K562 (cell line): ENCODE measurements around the gene KISS1R. TPM values are rescaled to one million over a fixed set of nuclear protein-coding genes. Genes with fewer than 3 reads are reported as not detected.

Experiments
- ATF1 ChIP-seq, 2 experiments: fragments of 450-650 bp in 1 of 2; IDR thresholded peaks; 2 replicates each; pipeline ENCODE4 v1.6.1; 2016; ENCODE audit warnings: missing compliant biosample characterization in 1 of 2, missing genetic modification characterization in 1 of 2
- BRD9 ChIP-seq: fragments of 450-650 bp; IDR thresholded peaks from 2 replicates; pipeline ENCODE4 v1.6.1; 2018; ENCODE audit warnings: low read depth; ENCODE audit not compliant: partially characterized antibody
- FOXK2 ChIP-seq, 2 experiments: fragments of 450-650 bp; IDR thresholded peaks in 1 of 2; conservative IDR thresholded peaks in 1 of 2; 2 replicates each; pipeline ENCODE4 v1.6.1; 2016; ENCODE audit warnings: low read depth in 2 of 2, mild to moderate bottlenecking in 1 of 2
- FOXP1 ChIP-seq: sonication (generic); formaldehyde crosslinking; IDR thresholded peaks from 2 replicates; pipeline ENCODE4 v1.8.0; 2022; ENCODE audit warnings: mild to moderate bottlenecking, missing genetic modification reagents
- HNRNPLL ChIP-seq: fragments of 200-400 bp; formaldehyde crosslinking; IDR thresholded peaks from 2 replicates; pipeline ENCODE4 v1.6.1; 2017; ENCODE audit warnings: low read length, low read depth, mild to moderate bottlenecking; ENCODE audit not compliant: poor library complexity, severe bottlenecking
- MEIS2 ChIP-seq: fragments of 450-650 bp; IDR thresholded peaks from 2 replicates; pipeline ENCODE4 v1.6.1; 2014; ENCODE audit warnings: mild to moderate bottlenecking; ENCODE audit not compliant: partially characterized antibody
- MTA3 ChIP-seq: fragments of 450-650 bp; formaldehyde crosslinking; IDR thresholded peaks from 2 replicates; pipeline ENCODE4 v1.6.1; 2017; ENCODE audit warnings: mild to moderate bottlenecking, borderline replicate concordance
- NRF1 ChIP-seq, 2 experiments: fragments of 450-650 bp; IDR thresholded peaks in 1 of 2; conservative IDR thresholded peaks in 1 of 2; 2 replicates each; pipeline ENCODE4 v1.6.1; 2014; ENCODE audit warnings: mild to moderate bottlenecking in 2 of 2
- POLR2AphosphoS5 ChIP-seq: IDR thresholded peaks from 2 replicates; pipeline ENCODE4 v1.6.1; 2011; ENCODE audit warnings: mild to moderate bottlenecking, low read depth, low read length, moderate library complexity; ENCODE audit not compliant: control insufficient read depth, insufficient read depth
- POU5F1 ChIP-seq: fragments of 150-350 bp; IDR thresholded peaks from 2 replicates; pipeline ENCODE4 v1.6.1; 2014; ENCODE audit warnings: borderline replicate concordance, low read length, low read depth, mild to moderate bottlenecking; ENCODE audit not compliant: partially characterized antibody
- ZBTB7A ChIP-seq: IDR thresholded peaks from 2 replicates; pipeline ENCODE4 v1.6.1; 2011; ENCODE audit warnings: low read depth, mild to moderate bottlenecking, low read length, moderate library complexity, borderline replicate concordance; ENCODE audit not compliant: control insufficient read depth
- ZBTB8A ChIP-seq: fragments of 450-650 bp; IDR thresholded peaks from 2 replicates; pipeline ENCODE4 v1.6.1; 2018; ENCODE audit warnings: mild to moderate bottlenecking, moderate library complexity; ENCODE audit not compliant: partially characterized antibody
- ZFP1 ChIP-seq: fragments of 450-650 bp; formaldehyde crosslinking; IDR thresholded peaks from 2 replicates; pipeline ENCODE4 v1.4.0; 2020; ENCODE audit warnings: mild to moderate bottlenecking, mixed read lengths
- ZNF140 ChIP-seq: fragments of 250-450 bp; sonication (Bioruptor Pico); IDR thresholded peaks from 2 replicates; pipeline ENCODE4 v1.8.0; 2021; ENCODE audit warnings: moderate library complexity, mild to moderate bottlenecking, inconsistent platforms
- ZNF143 ChIP-seq: sonication (generic); formaldehyde crosslinking; IDR thresholded peaks from 2 replicates; pipeline ENCODE4 v1.9.0; 2022; ENCODE audit warnings: mild to moderate bottlenecking, missing genetic modification reagents
- ZNF830 ChIP-seq: fragments of 250-450 bp; sonication (Bioruptor Pico); IDR thresholded peaks from 2 replicates; pipeline ENCODE4 v1.5.0; 2021; ENCODE audit warnings: mild to moderate bottlenecking
- polyA plus RNA-seq, 8 experiments: library from polyadenylated mRNA; depleted of rRNA in 4 of 8; stranded (reverse) in 5 of 8; unstranded in 3 of 8; fragments of >200 nt; fragmentation: Nextera tagmentation in 2 of 8; fragmentation: Illumina TruSeq in 1 of 8; extraction: Ambion mirVana in 2 of 8; extraction: Trizol in 1 of 8; gene quantifications; 2 replicates each; pipeline versions ENCODE4 v1.2.1 to v1.2.3, GENCODE V29; 2011 to 2014; ENCODE audit warnings: inconsistent platforms in 1 of 8, missing spikeins in 1 of 8
- total RNA-seq, 7 experiments: library from RNA; depleted of rRNA in 6 of 7; stranded (reverse); fragments of >200 nt in 6 of 7; fragmentation: Illumina TruSeq in 2 of 7; extraction: Trizol in 2 of 7; gene quantifications; 2 replicates each; pipeline versions ENCODE4 v1.2.1 to v1.2.3, GENCODE V29; 2011 to 2021; ENCODE audit warnings: low replicate concordance in 1 of 7
- TF ChIP-seq, protein P1 (sequence below): fragments of 250-450 bp; sonication (Bioruptor Pico); IDR thresholded peaks from 2 replicates; pipeline ENCODE4 v1.5.0; 2021; ENCODE audit warnings: mild to moderate bottlenecking, moderate library complexity
- TF ChIP-seq, protein P2 (sequence below): fragments of 250-450 bp; sonication (Bioruptor Pico); IDR thresholded peaks from 2 replicates; pipeline ENCODE4 v1.5.0; 2022; ENCODE audit warnings: mild to moderate bottlenecking
- TF ChIP-seq, protein P3 (sequence below): fragments of 250-450 bp; sonication (Bioruptor Pico); IDR thresholded peaks from 2 replicates; pipeline ENCODE4 v1.9.0; 2021; ENCODE audit warnings: mild to moderate bottlenecking, inconsistent platforms

The KISS1R gene
- total and polyA plus RNA-seq, 9 of the 15 experiments (the other 6 are each of a cell fraction or from before 2014, with no cell fraction given) = 0.37 to 39.4 (median 2.0) TPM

DNA sequence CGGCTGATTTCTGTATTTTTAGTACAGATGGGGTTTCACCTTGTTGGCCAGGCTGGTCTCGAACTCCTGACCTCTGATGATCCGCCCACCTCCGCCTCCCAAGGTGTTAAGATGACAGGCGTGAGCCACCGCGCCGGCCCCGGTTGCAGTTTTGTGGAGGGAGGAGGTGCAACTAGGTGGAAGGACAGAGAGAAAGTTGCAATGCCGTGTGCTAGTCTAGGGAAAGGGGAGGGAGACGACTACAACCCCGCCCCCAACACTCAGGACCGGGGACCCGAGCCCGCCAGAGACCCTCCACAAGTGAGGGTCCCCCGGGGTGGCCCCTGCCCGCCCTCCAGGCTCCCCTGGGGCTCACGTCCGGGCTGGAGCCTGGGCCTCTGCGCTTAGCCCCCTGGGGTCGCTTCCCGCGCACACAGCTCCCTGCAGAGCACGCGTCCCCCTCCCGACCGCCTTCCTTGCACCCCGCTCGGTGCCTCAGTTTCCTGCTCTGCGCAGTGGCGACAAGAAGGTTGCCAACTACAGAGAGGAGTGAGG lies 7.5 kb downstream of the KISS1R start (continued):
- TF ChIP-seq MTA3 (no peak), POU5F1 (no peak), HNRNPLL (no peak), ATF1 (CRISPR knock-in tag; IDR thresholded peaks at IDR 0.05) (no peak), ATF1 (tag; IDR thresholded peaks at IDR 0.05) (no peak), ZNF830 (CRISPR knock-in tag) (no peak), ZBTB8A (no peak), ZNF143 (CRISPR knock-in tag) (no peak), BRD9 (no peak), FOXK2 (conservative IDR thresholded peaks at IDR 0.05 in 1 of 2, IDR thresholded peaks at IDR 0.05 in 1 of 2; ENCODE audit: low read depth in 2 of 2) (no peak), ZNF140 (CRISPR knock-in tag) (no peak), FOXP1 (CRISPR knock-in tag) (no peak), ZFP1 (no peak), NRF1 (conservative IDR thresholded peaks at IDR 0.05 in 1 of 2, IDR thresholded peaks at IDR 0.05 in 1 of 2) (peak; percentile 46 to 53; a peak in 3 of 4 replicates), POLR2AphosphoS5 (peak; percentile 25; the same call in 1 of the 2 replicates), MEIS2 (no peak), ZBTB7A (peak; percentile 77)
- TF ChIP-seq, protein P1, sequence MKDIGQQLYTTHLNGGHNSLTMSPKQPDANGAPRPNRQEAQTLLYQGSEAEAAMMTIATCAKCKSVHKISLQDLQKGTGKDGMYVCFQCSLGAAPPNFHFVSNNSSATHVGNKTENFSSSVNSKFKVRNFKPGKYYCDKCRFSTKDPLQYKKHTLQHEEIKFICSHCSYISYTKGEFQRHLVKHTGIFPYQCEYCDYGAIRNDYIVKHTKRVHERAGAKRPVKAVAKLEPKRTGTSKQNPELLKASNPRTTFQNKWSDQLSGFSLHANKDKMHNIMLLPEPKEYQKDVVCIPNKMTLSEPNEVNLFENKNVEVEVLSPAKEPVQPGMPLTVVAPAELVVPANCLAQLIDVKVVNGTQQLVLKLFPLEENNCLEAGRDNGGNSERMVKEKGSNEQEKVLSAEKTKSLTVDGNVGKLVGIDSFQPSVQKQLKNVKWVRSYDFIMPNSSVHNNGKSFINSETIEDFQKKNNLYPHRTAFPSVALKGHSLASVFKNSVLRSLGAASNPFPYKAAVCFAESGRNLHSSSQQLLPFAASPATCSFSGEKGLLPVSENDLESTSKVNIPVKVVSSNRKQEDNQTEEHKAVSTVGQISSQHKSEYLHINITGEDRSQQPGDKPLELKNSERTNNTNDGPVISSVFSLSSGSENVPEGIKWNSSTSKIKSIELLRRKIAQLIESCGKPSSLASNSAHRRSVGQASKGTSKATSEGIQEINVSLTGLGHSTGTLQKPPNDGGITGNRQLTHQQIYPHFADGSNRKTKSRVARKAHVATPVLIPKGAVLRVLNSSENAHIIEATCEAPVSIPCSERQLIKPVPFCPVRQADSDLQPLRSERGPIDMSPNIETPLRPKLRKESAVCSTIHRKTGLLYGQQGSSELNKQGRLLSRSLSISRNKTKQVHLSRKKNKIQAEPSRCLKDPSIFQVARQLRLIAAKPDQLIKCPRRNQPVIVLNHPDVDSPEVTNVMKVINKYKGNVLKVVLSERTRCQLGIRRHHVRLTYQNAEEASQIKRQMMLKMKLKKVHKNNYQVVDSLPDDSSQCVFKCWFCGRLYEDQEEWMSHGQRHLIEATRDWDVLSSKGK = no peak
- TF ChIP-seq, protein P2, sequence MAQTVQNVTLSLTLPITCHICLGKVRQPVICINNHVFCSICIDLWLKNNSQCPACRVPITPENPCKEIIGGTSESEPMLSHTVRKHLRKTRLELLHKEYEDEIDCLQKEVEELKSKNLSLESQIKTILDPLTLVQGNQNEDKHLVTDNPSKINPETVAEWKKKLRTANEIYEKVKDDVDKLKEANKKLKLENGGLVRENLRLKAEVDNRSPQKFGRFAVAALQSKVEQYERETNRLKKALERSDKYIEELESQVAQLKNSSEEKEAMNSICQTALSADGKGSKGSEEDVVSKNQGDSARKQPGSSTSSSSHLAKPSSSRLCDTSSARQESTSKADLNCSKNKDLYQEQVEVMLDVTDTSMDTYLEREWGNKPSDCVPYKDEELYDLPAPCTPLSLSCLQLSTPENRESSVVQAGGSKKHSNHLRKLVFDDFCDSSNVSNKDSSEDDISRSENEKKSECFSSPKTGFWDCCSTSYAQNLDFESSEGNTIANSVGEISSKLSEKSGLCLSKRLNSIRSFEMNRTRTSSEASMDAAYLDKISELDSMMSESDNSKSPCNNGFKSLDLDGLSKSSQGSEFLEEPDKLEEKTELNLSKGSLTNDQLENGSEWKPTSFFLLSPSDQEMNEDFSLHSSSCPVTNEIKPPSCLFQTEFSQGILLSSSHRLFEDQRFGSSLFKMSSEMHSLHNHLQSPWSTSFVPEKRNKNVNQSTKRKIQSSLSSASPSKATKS (CRISPR knock-in tag) = no peak
- TF ChIP-seq, protein P3, sequence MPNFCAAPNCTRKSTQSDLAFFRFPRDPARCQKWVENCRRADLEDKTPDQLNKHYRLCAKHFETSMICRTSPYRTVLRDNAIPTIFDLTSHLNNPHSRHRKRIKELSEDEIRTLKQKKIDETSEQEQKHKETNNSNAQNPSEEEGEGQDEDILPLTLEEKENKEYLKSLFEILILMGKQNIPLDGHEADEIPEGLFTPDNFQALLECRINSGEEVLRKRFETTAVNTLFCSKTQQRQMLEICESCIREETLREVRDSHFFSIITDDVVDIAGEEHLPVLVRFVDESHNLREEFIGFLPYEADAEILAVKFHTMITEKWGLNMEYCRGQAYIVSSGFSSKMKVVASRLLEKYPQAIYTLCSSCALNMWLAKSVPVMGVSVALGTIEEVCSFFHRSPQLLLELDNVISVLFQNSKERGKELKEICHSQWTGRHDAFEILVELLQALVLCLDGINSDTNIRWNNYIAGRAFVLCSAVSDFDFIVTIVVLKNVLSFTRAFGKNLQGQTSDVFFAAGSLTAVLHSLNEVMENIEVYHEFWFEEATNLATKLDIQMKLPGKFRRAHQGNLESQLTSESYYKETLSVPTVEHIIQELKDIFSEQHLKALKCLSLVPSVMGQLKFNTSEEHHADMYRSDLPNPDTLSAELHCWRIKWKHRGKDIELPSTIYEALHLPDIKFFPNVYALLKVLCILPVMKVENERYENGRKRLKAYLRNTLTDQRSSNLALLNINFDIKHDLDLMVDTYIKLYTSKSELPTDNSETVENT (CRISPR knock-in tag) = no peak
